Smooth muscle cell (in vitro differentiated cells): ENCODE results near the gene R3HCC1L. TPM values are rescaled to one million over a fixed set of nuclear protein-coding genes. Genes with fewer than 3 reads are reported as not detected.

Experiments used
- DNase-seq: peaks from one replicate; lab custom pipeline; 2025; ENCODE audit not compliant: unreplicated experiment; lab: John Stamatoyannopoulos, UW
- H2AFZ ChIP-seq: fragments of 200-600 bp; sonication (generic); 2 replicates; pipeline ENCODE4 v1.6.0; 2016; ENCODE audit warnings: antibody characterized with exemption, low read depth, mild to moderate bottlenecking
- H3F3A ChIP-seq: fragments of 200-600 bp; sonication (generic); 2 replicates; pipeline ENCODE4 v1.6.0; 2017; ENCODE audit warnings: antibody characterized with exemption, low read depth
- H3K27ac ChIP-seq: fragments of 200-600 bp; sonication (generic); 2 replicates; pipeline ENCODE4 v1.5.1; 2016; ENCODE audit warnings: low read depth, mild to moderate bottlenecking
- H3K27me3 ChIP-seq: fragments of 200-600 bp; sonication (generic); 2 replicates; pipeline ENCODE4 v1.6.1; 2016; ENCODE audit warnings: low read depth, mild to moderate bottlenecking
- H3K36me3 ChIP-seq: fragments of 200-600 bp; sonication (generic); 2 replicates; pipeline ENCODE4 v1.5.1; 2016; ENCODE audit warnings: low read depth
- H3K4me1 ChIP-seq: fragments of 200-600 bp; sonication (generic); 2 replicates; pipeline ENCODE4 v1.5.1; 2016; ENCODE audit warnings: low read depth
- H3K4me2 ChIP-seq: fragments of 200-600 bp; sonication (generic); 2 replicates; pipeline ENCODE4 v1.6.0; 2016; ENCODE audit warnings: mild to moderate bottlenecking
- H3K4me3 ChIP-seq: fragments of 200-600 bp; sonication (generic); 2 replicates; pipeline ENCODE4 v1.5.1; 2016; ENCODE audit warnings: mild to moderate bottlenecking
- H3K79me2 ChIP-seq: fragments of 200-600 bp; sonication (generic); 2 replicates; pipeline ENCODE4 v1.6.0; 2016; ENCODE audit warnings: low read depth, mild to moderate bottlenecking
- H3K9ac ChIP-seq: fragments of 200-600 bp; sonication (generic); 2 replicates; pipeline ENCODE4 v1.6.0; 2016; ENCODE audit warnings: low read depth
- H3K9me3 ChIP-seq: fragments of 200-600 bp; sonication (generic); replicated peaks from 2 replicates; pipeline ENCODE4 v1.5.1; 2016; ENCODE audit warnings: low read depth
- H4K20me1 ChIP-seq: fragments of 200-600 bp; sonication (generic); 2 replicates; pipeline ENCODE4 v1.6.0; 2016; ENCODE audit warnings: low read depth
- WGBS: methylation state at CpG from one replicate; pipeline ENCODE4 v1.1.7; 2016; ENCODE audit warnings: low lambda C conversion rate; 5-methylcytosine and 5-hydroxymethylcytosine counted together
- polyA plus RNA-seq: library from polyadenylated mRNA; unstranded; fragments of >200 nt; fragmentation: Nextera tagmentation; extraction: Ambion mirVana; gene quantifications from 2 replicates; pipeline ENCODE4 v1.2.1, GENCODE V29; 2016
- total RNA-seq: library from RNA; depleted of rRNA; stranded (reverse); fragments of >200 nt; gene quantifications from 2 replicates; pipeline ENCODE4 v1.2.3, GENCODE V29; 2014
- TF ChIP-seq, protein P1 (sequence below): fragments of 200-600 bp; sonication (generic); IDR thresholded peaks from 2 replicates; pipeline ENCODE4 v1.5.1; 2017; ENCODE audit warnings: borderline replicate concordance, mild to moderate bottlenecking, antibody characterized with exemption; ENCODE audit not compliant: insufficient read depth, poor library complexity, severe bottlenecking

The R3HCC1L gene
- total and polyA plus RNA-seq, 2 experiments from 2014 or later = 11.4 to 12.2 TPM

DNA sequence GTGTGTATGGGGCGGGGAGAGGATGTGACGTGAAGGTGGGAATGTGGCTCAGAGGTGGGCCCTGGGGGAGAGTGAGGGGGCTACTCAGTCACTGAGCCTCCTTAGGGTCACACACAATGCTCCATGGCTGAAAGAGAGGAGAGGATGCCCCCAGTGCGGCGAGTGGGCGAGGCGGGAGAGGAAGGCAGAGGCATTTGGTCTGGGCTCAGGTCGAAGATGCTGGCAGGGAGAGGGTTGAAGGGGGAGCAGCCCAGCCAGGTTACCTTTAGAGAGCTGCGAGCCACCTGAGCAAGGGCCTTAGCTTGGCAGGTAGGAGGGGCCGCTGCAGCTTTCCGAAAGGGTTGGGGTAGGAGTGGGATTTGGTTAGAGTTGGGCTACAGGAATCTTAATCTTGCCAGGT lies 138.2 kb downstream of the R3HCC1L start:
- no peaks in the 10 kb centered on the region for H3K9me3 ChIP-seq
- DNase-seq = no peak
- TF ChIP-seq, protein P1, sequence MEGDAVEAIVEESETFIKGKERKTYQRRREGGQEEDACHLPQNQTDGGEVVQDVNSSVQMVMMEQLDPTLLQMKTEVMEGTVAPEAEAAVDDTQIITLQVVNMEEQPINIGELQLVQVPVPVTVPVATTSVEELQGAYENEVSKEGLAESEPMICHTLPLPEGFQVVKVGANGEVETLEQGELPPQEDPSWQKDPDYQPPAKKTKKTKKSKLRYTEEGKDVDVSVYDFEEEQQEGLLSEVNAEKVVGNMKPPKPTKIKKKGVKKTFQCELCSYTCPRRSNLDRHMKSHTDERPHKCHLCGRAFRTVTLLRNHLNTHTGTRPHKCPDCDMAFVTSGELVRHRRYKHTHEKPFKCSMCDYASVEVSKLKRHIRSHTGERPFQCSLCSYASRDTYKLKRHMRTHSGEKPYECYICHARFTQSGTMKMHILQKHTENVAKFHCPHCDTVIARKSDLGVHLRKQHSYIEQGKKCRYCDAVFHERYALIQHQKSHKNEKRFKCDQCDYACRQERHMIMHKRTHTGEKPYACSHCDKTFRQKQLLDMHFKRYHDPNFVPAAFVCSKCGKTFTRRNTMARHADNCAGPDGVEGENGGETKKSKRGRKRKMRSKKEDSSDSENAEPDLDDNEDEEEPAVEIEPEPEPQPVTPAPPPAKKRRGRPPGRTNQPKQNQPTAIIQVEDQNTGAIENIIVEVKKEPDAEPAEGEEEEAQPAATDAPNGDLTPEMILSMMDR = no peak
- H3K4me1 ChIP-seq = peaks cover 10% of the 10 kb centered on the region
- H3K4me2 ChIP-seq = no peak overlapping the region
- no peaks in the 10 kb centered on the region for H3K79me2 ChIP-seq
- no peaks in the 10 kb centered on the region for H3K27me3 ChIP-seq
- no peak overlapping the region for H3K9ac ChIP-seq
- no peaks in the 10 kb centered on the region for H3K36me3 ChIP-seq
- no peaks in the 10 kb centered on the region for H3F3A ChIP-seq
- no peak overlapping the region for H3K27ac ChIP-seq
- H2AFZ ChIP-seq = no peak overlapping the region
- no peaks in the 10 kb centered on the region for H4K20me1 ChIP-seq
- 75% methylated on average over 10 of the region's 10 CpGs for WGBS
- no peak overlapping the region for H3K4me3 ChIP-seq

DNA sequence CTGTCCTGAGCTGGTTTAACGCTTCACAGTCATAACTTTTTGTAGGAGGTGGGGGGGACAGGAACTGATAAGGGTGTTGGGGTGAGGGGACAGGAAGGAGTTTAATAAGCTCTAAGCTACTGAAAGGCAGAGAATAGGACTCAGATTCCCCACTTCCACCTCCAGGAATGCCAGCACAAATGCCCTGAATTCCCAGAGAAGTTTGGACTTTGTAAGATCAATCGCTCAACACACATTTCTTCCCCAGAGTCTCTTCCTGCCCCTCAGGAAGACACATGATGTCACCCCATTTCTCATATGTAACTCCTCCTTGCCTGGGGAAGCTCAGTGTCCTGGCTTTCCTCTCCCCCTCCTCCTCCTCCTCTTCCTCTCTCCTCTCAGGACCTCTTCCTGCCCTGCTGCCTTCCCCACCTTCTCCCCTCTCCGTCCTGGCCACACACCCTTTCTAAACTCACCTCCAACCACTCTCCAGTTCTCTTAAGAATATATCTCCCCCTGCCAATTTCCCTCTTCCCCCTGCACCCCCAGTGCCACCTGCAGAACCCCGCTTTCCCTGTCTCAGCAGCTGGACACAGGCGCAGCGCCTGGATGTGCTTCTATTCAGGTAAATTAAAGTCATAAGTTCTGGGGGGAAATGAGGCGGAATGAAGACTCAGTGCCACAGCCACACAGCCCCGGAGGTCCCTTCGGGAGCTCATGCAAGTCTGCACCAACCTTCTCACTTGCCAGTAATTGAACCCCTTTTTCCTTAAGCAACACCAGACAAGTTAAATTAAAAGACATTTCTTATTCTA lies 138.8 kb downstream of the R3HCC1L start:
- Histone ChIP-seq H4K20me1 (no peaks in the 10 kb centered on the region), H3K4me2 (no peak overlapping the region), H3K9me3 (no peaks in the 10 kb centered on the region), H3K9ac (no peak overlapping the region), H3K79me2 (no peaks in the 10 kb centered on the region), H2AFZ (no peak overlapping the region), H3K4me3 (no peak overlapping the region), H3K27me3 (no peaks in the 10 kb centered on the region), H3K36me3 (no peaks in the 10 kb centered on the region), H3F3A (no peaks in the 10 kb centered on the region), H3K27ac (no peak overlapping the region), H3K4me1 (peaks cover 10% of the 10 kb centered on the region)
- no peak for DNase-seq
- 86% methylated on average over 9 of the region's 9 CpGs for WGBS
- TF ChIP-seq, protein P1 = no peak

DNA sequence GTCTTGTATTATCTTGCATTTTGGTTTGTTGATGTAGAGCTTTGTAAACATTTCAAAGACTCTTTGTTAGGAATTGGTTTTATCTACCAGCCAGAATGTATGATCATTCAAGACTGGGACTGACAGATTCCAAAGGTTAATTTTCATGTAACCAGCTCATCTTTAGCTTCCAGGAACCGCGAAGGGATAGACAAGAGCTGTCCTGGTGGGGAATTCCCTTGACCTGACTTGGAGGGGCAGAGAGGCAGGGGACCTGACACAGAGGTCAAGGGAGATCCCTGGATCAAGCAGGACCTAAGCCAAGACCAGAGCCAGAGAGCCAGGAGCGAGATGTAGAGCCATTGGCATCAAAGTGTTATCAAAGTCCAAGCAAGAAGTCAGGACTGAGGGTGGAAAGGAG lies 140.1 kb downstream of the R3HCC1L start:
- TF ChIP-seq, protein P1 = no peak
- no peaks in the 10 kb centered on the region for H3F3A ChIP-seq
- no peak overlapping the region for H2AFZ ChIP-seq
- no peaks in the 10 kb centered on the region for H3K79me2 ChIP-seq
- H3K9me3 ChIP-seq = no peaks in the 10 kb centered on the region
- H3K27ac ChIP-seq = no peak overlapping the region
- no peak overlapping the region for H3K4me2 ChIP-seq
- H3K9ac ChIP-seq = no peak overlapping the region
- no peaks in the 10 kb centered on the region for H4K20me1 ChIP-seq
- DNase-seq = no peak
- WGBS = 98% methylated on average over 3 of the region's 3 CpGs
- no peaks in the 10 kb centered on the region for H3K27me3 ChIP-seq
- H3K36me3 ChIP-seq = no peaks in the 10 kb centered on the region
- H3K4me3 ChIP-seq = no peak overlapping the region
- H3K4me1 ChIP-seq = peaks cover 4% of the 10 kb centered on the region

DNA sequence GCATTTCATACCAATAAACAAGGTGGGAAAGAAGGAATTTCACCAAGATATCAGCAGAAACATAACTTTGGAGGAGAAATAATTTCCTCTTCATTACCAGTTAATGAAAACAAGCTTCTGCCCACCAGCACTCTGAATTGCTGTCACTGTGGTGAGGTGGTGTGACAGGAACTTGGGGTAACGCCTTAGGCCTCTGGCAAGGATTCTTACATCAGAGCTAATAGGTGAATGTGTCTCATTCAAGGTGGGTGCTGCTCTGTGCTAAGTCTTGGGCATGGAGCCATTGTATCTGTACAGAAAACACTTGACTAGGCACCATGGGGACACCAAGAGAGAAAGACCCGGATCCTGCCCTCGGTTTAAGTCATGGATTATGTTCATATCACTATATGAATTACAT lies 141.9 kb downstream of the R3HCC1L start:
- Histone ChIP-seq H3K27me3 (peaks cover 4% of the 10 kb centered on the region), H3K9ac (no peak overlapping the region), H3K4me1 (no peaks in the 10 kb centered on the region), H3K36me3 (peaks cover 4% of the 10 kb centered on the region), H3K4me3 (no peak overlapping the region), H3K79me2 (no peaks in the 10 kb centered on the region), H3K9me3 (no peaks in the 10 kb centered on the region), H3K4me2 (no peak overlapping the region), H2AFZ (no peak overlapping the region), H3K27ac (no peak overlapping the region), H3F3A (no peaks in the 10 kb centered on the region), H4K20me1 (no peaks in the 10 kb centered on the region)
- TF ChIP-seq, protein P1 = no peak
- DNase-seq = no peak
- WGBS = 90% methylated on average over 3 of the region's 3 CpGs
